ENCODE results near the gene CDHR1. TPM values are rescaled to one million over a fixed set of nuclear protein-coding genes. Genes with fewer than 3 reads are reported as not detected.
"Not testable (repeated sequence)": the region's sequence is repeated elsewhere in the genome, so short reads cannot be mapped to it uniquely, and the experiment has no call there.

The CDHR1 gene
- polyA plus RNA-seq, 3 donors = not detected

GRCh38 chr10:84179059-84179710 lies 15.2 kb upstream of the CDHR1 start:
- H3K4me3 ChIP-seq (replicated peaks in 1 of 3; ENCODE audit: low read depth in 2 of 3, low read length in 3 of 3) = no peak overlapping the region
- intact Hi-C loops (cut with micrococcal nuclease) = no loop called here
- H3K27ac ChIP-seq (ENCODE audit: low read depth in 1 of 2, low read length in 2 of 2) = no peak overlapping the region
- TF ChIP-seq, protein P1, sequence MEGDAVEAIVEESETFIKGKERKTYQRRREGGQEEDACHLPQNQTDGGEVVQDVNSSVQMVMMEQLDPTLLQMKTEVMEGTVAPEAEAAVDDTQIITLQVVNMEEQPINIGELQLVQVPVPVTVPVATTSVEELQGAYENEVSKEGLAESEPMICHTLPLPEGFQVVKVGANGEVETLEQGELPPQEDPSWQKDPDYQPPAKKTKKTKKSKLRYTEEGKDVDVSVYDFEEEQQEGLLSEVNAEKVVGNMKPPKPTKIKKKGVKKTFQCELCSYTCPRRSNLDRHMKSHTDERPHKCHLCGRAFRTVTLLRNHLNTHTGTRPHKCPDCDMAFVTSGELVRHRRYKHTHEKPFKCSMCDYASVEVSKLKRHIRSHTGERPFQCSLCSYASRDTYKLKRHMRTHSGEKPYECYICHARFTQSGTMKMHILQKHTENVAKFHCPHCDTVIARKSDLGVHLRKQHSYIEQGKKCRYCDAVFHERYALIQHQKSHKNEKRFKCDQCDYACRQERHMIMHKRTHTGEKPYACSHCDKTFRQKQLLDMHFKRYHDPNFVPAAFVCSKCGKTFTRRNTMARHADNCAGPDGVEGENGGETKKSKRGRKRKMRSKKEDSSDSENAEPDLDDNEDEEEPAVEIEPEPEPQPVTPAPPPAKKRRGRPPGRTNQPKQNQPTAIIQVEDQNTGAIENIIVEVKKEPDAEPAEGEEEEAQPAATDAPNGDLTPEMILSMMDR (IDR thresholded peaks at IDR 0.05) = no peak
- Mint-ChIP-seq H3K27ac (no peak overlapping the region), H3K4me3 (no peak overlapping the region), H3K27me3 (ENCODE audit: low read depth in 3 of 3) (no peaks in the 10 kb centered on the region), H3K4me1 (no peaks in the 10 kb centered on the region), H3K36me3 (no peaks in the 10 kb centered on the region), H3K9me3 (peaks cover 0 to 9% (median 3%) of the 10 kb centered on the region in 7 donors)
- H2AFZ ChIP-seq (ENCODE audit: insufficient read depth, low read depth, low read length, poor library complexity, severe bottlenecking) = no peak overlapping the region
- H3K79me2 ChIP-seq (ENCODE audit: insufficient read depth, low read length) = no peaks in the 10 kb centered on the region
- H3K36me3 ChIP-seq (replicated peaks in 1 of 2; ENCODE audit: control insufficient read depth in 1 of 2, insufficient read depth in 2 of 2, low read length in 2 of 2) = no peaks in the 10 kb centered on the region
- no peak overlapping the region for H3K9ac ChIP-seq (ENCODE audit: insufficient read depth, low read length, poor library complexity, severe bottlenecking)
- no peaks in the 10 kb centered on the region for H3K4me1 ChIP-seq (ENCODE audit: control insufficient read depth in 1 of 2, insufficient read depth in 2 of 2, low read length in 2 of 2)
- H3K9me3 ChIP-seq (replicated peaks in 1 of 2; ENCODE audit: control insufficient read depth in 1 of 2, insufficient read depth in 1 of 2, low read length in 2 of 2) = no peaks in the 10 kb centered on the region
- 80% methylated on average over 7 of the region's 12 CpGs for WGBS (ENCODE audit: insufficient coverage)
- no peak for DNase-seq
- H3K27me3 ChIP-seq (ENCODE audit: control insufficient read depth in 2 of 2, insufficient read depth in 2 of 2, low read length in 2 of 2) = no peaks in the 10 kb centered on the region
- H3K4me2 ChIP-seq (replicated peaks; ENCODE audit: extremely low read depth, low read length, poor library complexity, severe bottlenecking) = no peak overlapping the region
- no peaks in the 10 kb centered on the region for H4K20me1 ChIP-seq (ENCODE audit: insufficient read depth, low read length)

GRCh38 chr10:84180386-84180785 lies 14.0 kb upstream of the CDHR1 start:
- H3K4me1 ChIP-seq (ENCODE audit: control insufficient read depth in 1 of 2, insufficient read depth in 2 of 2, low read length in 2 of 2); H3K36me3 ChIP-seq (replicated peaks in 1 of 2; ENCODE audit: control insufficient read depth in 1 of 2, insufficient read depth in 2 of 2, low read length in 2 of 2); H3K4me1 Mint-ChIP-seq; H3K27ac Mint-ChIP-seq; H3K79me2 ChIP-seq (ENCODE audit: insufficient read depth, low read length); H3K36me3 Mint-ChIP-seq; DNase-seq; H3K9ac ChIP-seq (ENCODE audit: insufficient read depth, low read length, poor library complexity, severe bottlenecking); H3K4me3 Mint-ChIP-seq; H3K4me3 ChIP-seq (replicated peaks in 1 of 3; ENCODE audit: low read depth in 2 of 3, low read length in 3 of 3); H3K27me3 Mint-ChIP-seq (ENCODE audit: low read depth in 3 of 3); H4K20me1 ChIP-seq (ENCODE audit: insufficient read depth, low read length); H3K4me2 ChIP-seq (replicated peaks; ENCODE audit: extremely low read depth, low read length, poor library complexity, severe bottlenecking); H3K27ac ChIP-seq (ENCODE audit: low read depth in 1 of 2, low read length in 2 of 2); H3K9me3 ChIP-seq (replicated peaks in 1 of 2; ENCODE audit: control insufficient read depth in 1 of 2, insufficient read depth in 1 of 2, low read length in 2 of 2); H3K9me3 Mint-ChIP-seq; intact Hi-C loops (cut with micrococcal nuclease); H3K27me3 ChIP-seq (ENCODE audit: control insufficient read depth in 2 of 2, insufficient read depth in 2 of 2, low read length in 2 of 2); H2AFZ ChIP-seq (ENCODE audit: insufficient read depth, low read depth, low read length, poor library complexity, severe bottlenecking): not testable (repeated sequence)
- no CpG with 5 or more reads among the region's 22 CpGs for whole genome bisulfite sequencing (ENCODE audit: insufficient coverage)

Measured in CD14-positive monocyte (primary cell).